Measurements from ENCODE around the gene FBXO21.
"Not testable (repeated sequence)": the region's sequence is repeated elsewhere in the genome, so short reads cannot be mapped to it uniquely, and the experiment has no call there.

FBXO21 gene

DNA sequence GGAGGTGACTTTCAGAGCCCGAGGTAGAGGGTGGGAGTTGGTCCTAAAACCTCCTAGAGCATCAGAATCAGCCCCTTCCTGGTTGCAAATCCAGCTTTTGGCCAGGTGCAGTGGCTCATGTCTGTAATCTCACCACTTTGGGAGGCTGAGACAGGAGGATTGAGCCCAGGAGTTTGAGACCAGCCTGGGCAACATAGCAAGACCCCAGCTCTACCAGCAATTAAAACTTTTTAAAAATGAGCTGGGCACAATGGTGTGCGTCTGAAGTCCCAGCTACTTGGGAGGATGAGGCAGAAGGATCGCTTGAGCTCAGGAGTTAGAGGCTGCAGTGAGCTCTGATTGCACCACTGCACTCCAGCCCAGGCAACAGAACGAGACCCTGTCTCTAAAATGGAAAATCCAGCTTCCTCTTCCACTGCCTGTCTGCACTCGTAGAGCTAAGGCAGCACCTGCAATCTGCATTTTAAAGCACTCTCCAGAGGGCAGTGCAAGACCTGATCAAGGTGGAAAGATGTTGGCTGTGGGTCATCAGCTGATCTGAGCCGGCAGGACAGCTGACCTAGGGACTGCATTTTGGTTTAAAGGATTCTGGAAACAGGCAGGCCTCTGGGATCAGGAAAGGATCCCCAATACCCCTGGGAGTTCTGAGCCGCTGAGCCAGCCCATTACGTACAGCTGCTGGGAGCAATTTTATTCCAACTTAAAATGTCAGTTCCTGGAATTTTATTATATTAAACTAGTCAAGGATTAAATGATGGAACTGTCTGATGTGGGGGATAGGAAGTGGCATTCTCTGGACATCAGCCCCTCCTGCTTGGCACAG is 89.2 kb downstream of the FBXO21 start:
- DNase-seq: no peak

GRCh38 chr12:117100251-117100650 is 90.0 kb downstream of the FBXO21 start:
- DNase-seq: peak; percentile 29 to 46

DNA sequence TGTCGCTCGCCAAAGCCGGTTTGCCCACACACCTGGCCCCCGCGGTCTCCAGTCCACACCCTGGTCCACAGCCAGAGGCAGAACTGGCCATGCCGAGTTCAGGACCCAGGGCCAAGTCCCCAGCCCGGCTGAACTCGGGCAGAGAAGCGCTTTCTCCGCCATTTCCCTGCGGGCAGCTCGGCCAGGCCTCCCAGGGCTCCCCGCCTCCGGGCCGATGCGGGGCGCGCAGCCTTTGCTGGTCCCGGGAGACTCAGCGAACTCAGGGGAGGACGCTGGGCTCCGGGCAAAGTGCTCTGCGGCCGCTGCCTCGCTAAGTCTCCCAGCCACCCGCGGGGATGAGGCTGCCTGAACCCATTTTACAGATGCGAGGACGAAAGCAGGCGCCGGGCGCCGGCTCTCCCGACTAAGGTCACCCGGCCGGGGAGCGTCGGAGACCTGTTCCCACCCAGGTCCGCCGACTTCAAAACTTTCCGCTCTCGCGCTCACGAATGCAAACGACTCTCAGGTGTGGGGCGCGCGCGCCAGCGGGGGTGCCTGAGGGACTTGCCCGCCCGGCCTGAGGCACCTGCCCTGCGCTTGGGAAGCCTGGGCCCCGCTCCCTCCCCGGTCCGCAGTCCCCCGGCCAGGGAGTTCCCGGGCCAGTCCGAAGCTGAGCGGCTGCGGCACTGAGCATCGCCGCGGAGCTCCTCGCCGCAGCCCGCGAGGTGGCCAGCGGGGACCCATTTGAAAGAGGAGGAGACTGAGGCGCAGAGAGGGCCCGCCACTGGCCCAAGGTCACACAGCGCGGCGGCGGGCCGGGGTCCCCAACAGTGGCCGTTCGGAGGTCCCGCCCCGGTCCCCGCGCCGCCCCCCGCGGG is 91.7 kb downstream of the FBXO21 start:
- no peak for DNase-seq

DNA sequence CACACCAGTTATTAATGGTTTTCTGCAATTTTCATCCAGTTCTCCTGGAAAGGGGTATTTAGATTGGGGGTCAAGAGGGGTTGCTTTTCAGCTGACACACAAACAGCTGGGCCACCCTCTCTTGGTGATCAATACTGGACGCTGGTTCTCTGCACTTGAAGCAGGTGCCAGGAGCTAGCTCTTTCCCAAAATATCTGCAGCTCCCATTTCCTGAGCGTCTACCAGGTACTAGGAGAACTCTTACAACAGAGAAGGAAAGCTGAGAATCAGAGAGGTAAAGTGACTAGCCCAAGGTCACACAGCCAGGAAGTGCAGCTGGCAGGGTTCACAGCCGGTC is 92.3 kb downstream of the FBXO21 start:
- no peak for DNase-seq

DNA sequence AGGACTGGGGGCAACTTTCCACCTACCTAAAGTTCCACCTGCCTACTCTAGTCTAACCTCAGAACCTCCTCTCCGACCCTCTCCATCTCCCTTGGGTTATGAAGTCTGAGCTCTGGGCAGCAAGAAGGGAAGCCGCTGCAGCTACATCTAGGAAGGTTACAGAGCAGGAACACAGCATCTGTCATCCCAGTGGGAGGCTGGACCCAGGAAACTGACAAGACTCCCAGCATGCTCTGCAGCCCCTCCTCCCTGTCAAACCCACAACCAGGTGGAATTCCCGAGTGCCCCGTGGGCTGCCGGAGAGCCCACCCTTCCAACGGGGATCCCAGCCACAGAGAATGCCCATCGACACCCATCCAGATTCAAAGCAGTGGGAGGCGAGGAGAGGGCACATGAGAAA is 93.1 kb downstream of the FBXO21 start:
- DNase-seq: no peak

- DNase-seq: no peak
Measured at GRCh38 chr12:117096501-117097042, 93.7 kb downstream of the FBXO21 start.

- DNase-seq: not testable (repeated sequence)
Measured at GRCh38 chr12:117095191-117095590, 95.1 kb downstream of the FBXO21 start.

- DNase-seq: no peak
Measured at GRCh38 chr12:117093918-117094630, 96.2 kb downstream of the FBXO21 start.

GRCh38 chr12:117093431-117093830 is 96.8 kb downstream of the FBXO21 start:
- DNase-seq: no peak

GRCh38 chr12:117092886-117093285 is 97.4 kb downstream of the FBXO21 start:
- DNase-seq: no peak

GRCh38 chr12:117092511-117092780 is 97.8 kb downstream of the FBXO21 start:
- DNase-seq: no peak
